GM21529 (cell line): ENCODE results near the gene ELMO1.

ENCODE experiments used
- ATAC-seq: cut with Tn5 transposase; IDR thresholded peaks from one replicate; pipeline ENCODE4 v1.9.1; 2021; ENCODE audit not compliant: unreplicated experiment

Gene ELMO1

GRCh38 chr7:37320140-37320847 lies 128.4 kb downstream of the ELMO1 start:
- no peak for ATAC-seq

DNA sequence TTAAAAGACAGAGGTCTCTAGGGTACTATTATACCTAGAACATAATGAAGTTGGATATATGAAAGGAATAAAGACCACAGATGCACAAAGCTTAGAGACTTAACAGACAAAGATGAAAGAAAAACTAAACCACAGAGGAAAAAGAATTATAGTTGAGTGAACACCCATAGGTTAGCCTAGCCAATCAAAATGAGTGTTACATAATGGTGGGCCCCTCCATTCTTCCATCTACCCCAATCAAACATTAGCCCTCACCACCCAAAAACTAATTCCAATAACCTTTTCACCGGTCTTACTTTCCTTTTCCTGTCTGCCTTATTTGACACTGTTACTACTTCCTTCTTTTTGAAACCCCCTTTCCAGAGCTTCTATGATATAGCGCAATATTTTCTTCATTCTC lies 130.1 kb downstream of the ELMO1 start:
- ATAC-seq, result no peak

- no peak for ATAC-seq
Observed at GRCh38 chr7:37315772-37316715, 132.6 kb downstream of the ELMO1 start.

DNA sequence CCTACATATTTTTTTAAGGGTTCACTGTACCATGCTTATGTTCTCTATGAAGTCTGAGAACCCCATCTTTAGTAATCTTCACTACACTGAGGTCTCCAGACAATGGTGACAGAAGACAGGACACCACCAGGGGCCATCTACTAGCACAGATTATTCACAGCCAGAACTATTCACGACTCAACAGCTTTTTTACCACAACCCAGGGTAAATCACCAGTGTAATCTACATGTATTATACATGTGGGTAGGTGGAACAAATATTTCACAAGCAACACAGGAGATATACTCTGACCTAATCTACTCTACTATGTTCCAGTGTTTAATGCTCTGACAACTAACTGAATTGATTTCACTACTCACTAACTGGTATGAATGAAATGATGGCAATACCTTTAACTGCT lies 136.1 kb downstream of the ELMO1 start:
- no peak for ATAC-seq

GRCh38 chr7:37311355-37311754 lies 137.3 kb downstream of the ELMO1 start:
- ATAC-seq, result no peak

- no peak for ATAC-seq
Observed at GRCh38 chr7:37310327-37311080, 138.2 kb downstream of the ELMO1 start.

- no peak for ATAC-seq
Observed at GRCh38 chr7:37309493-37309892, 139.2 kb downstream of the ELMO1 start.

- no peak for ATAC-seq
Observed at GRCh38 chr7:37304921-37305320, 143.7 kb downstream of the ELMO1 start.

GRCh38 chr7:37297546-37297945 lies 151.1 kb downstream of the ELMO1 start:
- no peak for ATAC-seq

- no peak for ATAC-seq
Observed at GRCh38 chr7:37295401-37295800, 153.3 kb downstream of the ELMO1 start.

- ATAC-seq, result no peak
Observed at GRCh38 chr7:37290731-37291130, 157.9 kb downstream of the ELMO1 start.

- no peak for ATAC-seq
Observed at GRCh38 chr7:37289781-37290180, 158.9 kb downstream of the ELMO1 start.

- ATAC-seq, result no peak
Observed at GRCh38 chr7:37289367-37289766, 159.3 kb downstream of the ELMO1 start.

DNA sequence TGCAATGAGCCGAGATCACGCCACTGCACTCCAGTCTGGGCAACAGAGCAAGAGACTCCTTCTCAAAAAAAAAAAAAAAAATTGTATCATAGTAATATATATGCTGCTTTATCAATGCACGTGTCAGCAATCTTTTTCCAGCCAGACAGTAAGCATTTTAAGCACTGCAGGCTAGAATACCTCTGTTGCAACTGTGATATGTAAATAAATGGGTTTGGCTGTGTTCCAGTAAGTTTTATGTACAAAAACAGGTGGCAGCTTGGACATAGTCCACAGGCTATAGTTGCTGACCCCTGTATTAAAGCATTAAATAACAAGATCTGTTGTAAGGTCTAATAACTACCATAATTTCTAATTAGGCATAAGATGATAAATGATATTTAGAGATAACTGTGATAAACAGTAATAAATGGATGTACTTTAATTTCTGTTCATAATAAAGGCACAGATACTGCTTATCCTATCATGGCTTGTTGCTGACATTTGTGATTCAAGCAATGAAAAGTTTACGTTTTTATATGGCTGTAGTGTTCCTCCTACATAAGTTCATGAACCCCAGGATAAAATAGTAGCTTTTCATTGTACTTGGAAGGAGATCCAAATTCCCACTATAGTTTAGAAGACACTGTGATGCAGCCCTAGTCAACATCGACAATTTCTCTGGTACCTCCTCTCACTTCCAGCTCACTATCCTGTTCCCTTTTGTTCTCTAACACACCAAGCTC lies 161.4 kb downstream of the ELMO1 start:
- peak; percentile 69 for ATAC-seq

- no peak for ATAC-seq
Observed at GRCh38 chr7:37286454-37286832, 162.2 kb downstream of the ELMO1 start.

DNA sequence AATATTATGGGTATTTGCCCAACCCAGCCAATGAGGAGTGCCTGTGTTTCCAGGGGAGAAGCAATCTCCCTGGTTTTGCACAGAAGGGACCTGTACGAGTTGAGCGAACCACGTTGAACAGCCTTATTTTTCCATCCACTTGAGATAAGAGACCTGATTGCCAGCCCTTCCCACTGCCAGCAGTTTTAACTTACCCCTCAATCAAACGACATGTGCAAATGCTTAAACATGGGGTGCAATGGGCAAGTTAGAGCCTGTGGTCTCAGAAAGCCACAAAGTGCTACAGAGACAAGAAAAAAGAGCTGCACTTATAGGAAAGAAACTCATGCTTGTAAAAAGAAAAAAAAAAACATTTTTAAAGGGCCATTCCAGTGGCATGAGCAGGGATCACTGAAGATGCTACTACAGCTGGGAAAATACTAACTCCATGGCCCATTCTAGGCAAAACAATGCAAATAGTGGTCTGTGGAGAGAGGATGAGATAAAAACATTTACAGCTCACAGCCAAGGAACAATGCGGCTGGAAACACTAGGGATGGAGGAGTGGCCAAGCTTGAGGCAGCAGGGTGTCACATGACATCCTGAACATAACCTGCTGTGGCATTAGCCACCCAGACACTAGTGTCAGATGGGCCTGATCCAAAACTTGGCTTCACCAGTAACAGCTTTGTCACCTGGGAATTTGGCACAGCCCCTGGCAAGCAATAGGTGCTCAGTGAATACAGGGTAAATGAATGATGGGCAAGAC lies 162.8 kb downstream of the ELMO1 start:
- ATAC-seq, result no peak

DNA sequence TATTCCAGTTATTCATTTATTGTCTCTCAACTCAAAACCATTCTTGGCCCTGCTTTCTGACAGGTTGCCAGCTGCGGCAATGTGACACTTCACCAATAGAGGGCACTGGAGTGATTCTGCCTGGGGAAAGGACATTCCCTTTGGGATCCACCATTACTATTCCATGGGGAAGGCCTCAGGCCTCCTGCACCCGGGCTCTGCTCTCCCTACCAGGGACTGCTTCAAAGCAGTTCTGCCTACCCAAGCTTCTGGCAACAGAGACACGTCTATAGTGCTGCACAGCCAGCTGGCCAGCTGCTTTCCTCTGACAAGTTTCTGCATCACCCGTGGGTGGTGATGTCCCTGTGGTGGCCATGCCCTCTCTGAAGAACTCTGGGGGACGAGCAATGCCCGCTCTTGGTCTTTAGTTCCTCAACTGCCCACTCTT lies 163.8 kb downstream of the ELMO1 start:
- ATAC-seq, result no peak

GRCh38 chr7:37284285-37284684 lies 164.4 kb downstream of the ELMO1 start:
- ATAC-seq, result no peak

- no peak for ATAC-seq
Observed at GRCh38 chr7:37283716-37284115, 164.9 kb downstream of the ELMO1 start.

- ATAC-seq, result no peak
Observed at GRCh38 chr7:37282927-37283326, 165.7 kb downstream of the ELMO1 start.
